Measurements from ENCODE around the gene USP34.

DNA sequence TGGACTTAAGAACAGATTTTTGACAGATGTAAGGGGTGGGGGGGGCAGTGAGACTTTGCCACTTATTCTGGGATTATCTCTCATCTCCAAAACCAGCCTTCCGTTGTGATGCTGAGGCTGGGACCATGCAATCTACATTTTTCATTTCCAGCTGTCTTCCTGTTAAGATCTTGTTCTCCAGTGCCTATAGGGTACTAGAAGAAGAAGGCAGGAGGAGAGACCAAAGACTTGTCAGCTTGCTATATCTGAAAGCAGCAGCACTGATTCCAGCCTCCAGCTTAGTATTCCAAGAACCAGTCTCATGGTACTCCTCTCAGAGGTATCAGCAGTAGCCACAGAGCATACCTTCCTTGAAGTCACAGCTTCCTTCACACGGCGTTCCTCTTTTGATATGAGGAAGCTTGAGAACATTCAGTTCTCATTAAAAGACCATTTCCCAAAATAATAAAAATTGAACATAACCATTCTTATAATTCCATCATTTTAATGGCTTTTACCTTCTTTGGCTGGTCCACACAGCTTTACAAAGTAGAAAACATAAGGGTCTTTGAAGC is 49.8 kb downstream of the USP34 start:
- TF ChIP-seq CTCF (IDR thresholded peaks at IDR 0.05) = no peak
- no peak for TF ChIP-seq POLR2A (IDR thresholded peaks at IDR 0.05)
